T-cell (primary cell): ENCODE results near the gene MRPL14. TPM values are rescaled to one million over a fixed set of nuclear protein-coding genes. Genes with fewer than 3 reads are reported as not detected.

Experiments used
- ATAC-seq, 4 experiments: fragments of 200-7000 bp in 3 of 4; fragments of 150-1000 bp in 1 of 4; cut with Tn5 transposase; replicated peaks in 1 of 4; 1 replicate in 3 of 4; 2 replicates in 1 of 4; pipeline ENCODE4 v1.10.0; 2021; ENCODE audit warnings: moderate library complexity in 3 of 4, mild to moderate bottlenecking in 2 of 4, moderate number of reproducible peaks in 1 of 4
- CTCF ChIA-PET, 2 donors: fragments of 300-600 bp; sonication (Branson Sonifier 250); formaldehyde crosslinking; loops; one replicate each; lab custom pipeline; 2022; ENCODE audit warnings: antibody characterized with exemption in 2 of 2; lab: Charles Lee
- POLR2A ChIA-PET, 2 donors: fragments of 300-600 bp; sonication (Branson Sonifier 250); formaldehyde crosslinking; loops; one replicate each; lab custom pipeline; 2022; ENCODE audit warnings: antibody characterized with exemption in 2 of 2; lab: Charles Lee
- DNase-seq, 35 experiments: peaks; one replicate each; pipeline versions ENCODE4 v3.0.0 to v3.0.0-alpha.2; 2013 to 2023
- H3K27ac ChIP-seq: one replicate; pipeline ENCODE4 v1.5.1; 2013; ENCODE audit warnings: low read length
- H3K27me3 ChIP-seq, 2 experiments: replicated peaks in 1 of 2; 1 replicate in 1 of 2; 2 replicates in 1 of 2; pipeline versions ENCODE4 v1.6.1 to v1.7.0; 2013; ENCODE audit warnings: low read length in 1 of 2, mixed read lengths in 1 of 2; ENCODE audit not compliant: control insufficient read depth in 2 of 2, insufficient read depth in 2 of 2; ENCODE audit errors: extremely low read depth in 1 of 2
- H3K36me3 ChIP-seq, 2 donors: 1 replicate in 1 of 2; 2 replicates in 1 of 2; pipeline versions ENCODE4 v1.6.1 to v1.7.0; 2013; ENCODE audit warnings: low read length in 1 of 2; ENCODE audit not compliant: control insufficient read depth in 2 of 2, insufficient read depth in 1 of 2; ENCODE audit errors: extremely low read depth in 1 of 2
- H3K4me1 ChIP-seq, 2 experiments: 1 replicate in 1 of 2; 2 replicates in 1 of 2; pipeline versions ENCODE4 v1.6.1 to v1.7.0; 2013; ENCODE audit warnings: low read length in 2 of 2, mixed read lengths in 1 of 2; ENCODE audit not compliant: insufficient read depth in 2 of 2, control insufficient read depth in 1 of 2; ENCODE audit errors: extremely low read depth in 1 of 2
- H3K4me3 ChIP-seq, 2 donors: 1 replicate in 1 of 2; 2 replicates in 1 of 2; pipeline versions ENCODE4 v1.5.1 to v1.7.0; 2013; ENCODE audit warnings: mild to moderate bottlenecking in 2 of 2, low read length in 1 of 2, moderate library complexity in 1 of 2; ENCODE audit not compliant: control insufficient read depth in 1 of 2; ENCODE audit errors: extremely low read depth in 1 of 2
- H3K9me3 ChIP-seq: 2 replicates; pipeline ENCODE4 v1.7.0; 2013
- H3K27ac Mint-ChIP-seq, 2 donors: one replicate each; pipeline ENCODE4 v1.8.0; 2020 to 2021; ENCODE audit warnings: mild to moderate bottlenecking in 2 of 2, mixed read lengths in 2 of 2
- H3K27me3 Mint-ChIP-seq, 2 donors: one replicate each; pipeline ENCODE4 v1.8.0; 2021 to 2022; ENCODE audit warnings: mixed read lengths in 2 of 2
- H3K36me3 Mint-ChIP-seq: one replicate; pipeline ENCODE4 v1.8.0; 2021; ENCODE audit warnings: mixed read lengths
- H3K4me1 Mint-ChIP-seq, 3 donors: one replicate each; pipeline ENCODE4 v1.8.0; 2020 to 2022; ENCODE audit warnings: mixed read lengths in 3 of 3, mild to moderate bottlenecking in 1 of 3
- H3K4me3 Mint-ChIP-seq, 3 donors: one replicate each; pipeline ENCODE4 v1.8.0; 2020 to 2022; ENCODE audit warnings: mild to moderate bottlenecking in 3 of 3, mixed read lengths in 3 of 3, moderate library complexity in 3 of 3
- H3K9me3 Mint-ChIP-seq, 3 donors: one replicate each; pipeline ENCODE4 v1.8.0; 2020 to 2022; ENCODE audit warnings: mixed read lengths in 3 of 3
- WGBS: methylation state at CpG from one replicate; pipeline ENCODE4 v1.1.5; 2013; ENCODE audit warnings: missing lambda C conversion rate; ENCODE audit not compliant: insufficient coverage; 5-methylcytosine and 5-hydroxymethylcytosine counted together
- total RNA-seq, 35 experiments: library from RNA in 6 of 35; stranded (reverse) in 6 of 35; fragments of 120-200 nt in 1 of 35; gene quantifications; one replicate each; pipeline versions ENCODE4 v1.2.1 to v1.2.4 and lab custom pipeline; 2013 to 2026

The MRPL14 gene
- total RNA-seq, 5 donors from 2014 or later (not counting 1 experiment from before 2014, with no cell fraction given) = 12.0 to 24.2 (median 22.3) TPM

GRCh38 chr6:44087623-44088022 lies 39.6 kb downstream of the MRPL14 start:
- no peaks in the 10 kb centered on the region for H3K9me3 ChIP-seq
- no peaks in the 10 kb centered on the region for H3K27me3 Mint-ChIP-seq
- no peak overlapping the region for H3K27ac Mint-ChIP-seq
- no peak overlapping the region for H3K4me3 Mint-ChIP-seq
- DNase-seq (no peak), ATAC-seq (no peak)
- H3K4me1 Mint-ChIP-seq = no peaks in the 10 kb centered on the region
- POLR2A ChIA-PET = no interaction called here
- peaks cover 0 to 2% of the 10 kb centered on the region in 2 experiments for H3K27me3 ChIP-seq
- H3K27ac ChIP-seq = no peak overlapping the region
- 94% methylated on average over 2 of the region's 2 CpGs for WGBS
- no peak overlapping the region for H3K4me3 ChIP-seq
- CTCF ChIA-PET = no interaction called here
- no peaks in the 10 kb centered on the region for H3K9me3 Mint-ChIP-seq
- H3K36me3 ChIP-seq = peaks cover 0 to 3% of the 10 kb centered on the region in 2 donors
- no peaks in the 10 kb centered on the region for H3K4me1 ChIP-seq
- no peaks in the 10 kb centered on the region for H3K36me3 Mint-ChIP-seq

GRCh38 chr6:44086931-44087574 lies 40.2 kb downstream of the MRPL14 start:
- WGBS = 89% methylated on average over 7 of the region's 9 CpGs
- Histone ChIP-seq H3K27me3 (peaks cover 0 to 2% of the 10 kb centered on the region in 2 experiments), H3K27ac (no peak overlapping the region), H3K36me3 (peaks cover 0 to 3% of the 10 kb centered on the region in 2 donors), H3K4me3 (no peak overlapping the region), H3K9me3 (no peaks in the 10 kb centered on the region), H3K4me1 (no peaks in the 10 kb centered on the region)
- no peaks in the 10 kb centered on the region for H3K36me3 Mint-ChIP-seq
- ChIA-PET CTCF (no interaction called here), POLR2A (no interaction called here)
- no peaks in the 10 kb centered on the region for H3K9me3 Mint-ChIP-seq
- H3K27me3 Mint-ChIP-seq = no peaks in the 10 kb centered on the region
- no peak overlapping the region for H3K27ac Mint-ChIP-seq
- no peak overlapping the region for H3K4me3 Mint-ChIP-seq
- DNase-seq = no peak
- H3K4me1 Mint-ChIP-seq = no peaks in the 10 kb centered on the region
- ATAC-seq = no peak

GRCh38 chr6:44085219-44085618 lies 42.0 kb downstream of the MRPL14 start:
- Mint-ChIP-seq H3K27me3 (no peaks in the 10 kb centered on the region), H3K4me3 (no peak overlapping the region), H3K9me3 (no peaks in the 10 kb centered on the region), H3K36me3 (no peaks in the 10 kb centered on the region), H3K4me1 (no peaks in the 10 kb centered on the region), H3K27ac (no peak overlapping the region)
- POLR2A ChIA-PET = interaction anchor here in 1 of 2 donors (0.6 to 0.7 kb wide), 2 partner anchors 13 to 490 kb away, joined by 6 read pairs; no protein-coding TSS in a partner anchor
- whole genome bisulfite sequencing = 100% methylated on average over 1 of the region's 2 CpGs
- no peaks in the 10 kb centered on the region for H3K9me3 ChIP-seq
- DNase-seq (no peak), ATAC-seq (no peak)
- no peak overlapping the region for H3K4me3 ChIP-seq
- H3K4me1 ChIP-seq = no peaks in the 10 kb centered on the region
- peaks cover 0 to 4% of the 10 kb centered on the region in 2 experiments for H3K27me3 ChIP-seq
- CTCF ChIA-PET = interaction anchor here (0.7 to 0.8 kb wide), 5 partner anchors 11 to 369 kb away, joined by 3 to 5 read pairs (median 3); no protein-coding TSS in a partner anchor
- H3K27ac ChIP-seq = no peak overlapping the region
- no peaks in the 10 kb centered on the region for H3K36me3 ChIP-seq

GRCh38 chr6:44084231-44085014 lies 42.8 kb downstream of the MRPL14 start:
- POLR2A ChIA-PET = no interaction called here
- 83% methylated on average over 11 of the region's 13 CpGs for WGBS

GRCh38 chr6:44082872-44083321 lies 44.4 kb downstream of the MRPL14 start:
- H3K4me3 ChIP-seq = no peak overlapping the region
- Mint-ChIP-seq H3K9me3 (no peaks in the 10 kb centered on the region), H3K27me3 (peaks cover 3 to 6% of the 10 kb centered on the region in 2 donors), H3K4me1 (peaks cover 0 to 2% (median 0%) of the 10 kb centered on the region in 3 donors), H3K4me3 (no peak overlapping the region), H3K27ac (no peak overlapping the region), H3K36me3 (no peaks in the 10 kb centered on the region)
- peaks cover 0 to 6% of the 10 kb centered on the region in 2 experiments for H3K4me1 ChIP-seq
- POLR2A ChIA-PET = no interaction called here
- DNase-seq (no peak), ATAC-seq (no peak)
- 71% methylated on average over 7 of the region's 8 CpGs for whole genome bisulfite sequencing
- H3K36me3 ChIP-seq = no peaks in the 10 kb centered on the region
- CTCF ChIA-PET = no interaction called here
- no peak overlapping the region for H3K27ac ChIP-seq
- no peaks in the 10 kb centered on the region for H3K9me3 ChIP-seq
- peaks cover 0 to 15% of the 10 kb centered on the region in 2 experiments for H3K27me3 ChIP-seq

More at GRCh38 chr6:44084231-44085014, 42.8 kb downstream of the MRPL14 start:
- Mint-ChIP-seq H3K27ac (no peak overlapping the region), H3K27me3 (no peaks in the 10 kb centered on the region), H3K4me3 (no peak overlapping the region), H3K36me3 (no peaks in the 10 kb centered on the region), H3K9me3 (no peaks in the 10 kb centered on the region), H3K4me1 (no peaks in the 10 kb centered on the region)
- Histone ChIP-seq H3K27ac (no peak overlapping the region), H3K27me3 (peaks cover 0 to 4% of the 10 kb centered on the region in 2 experiments), H3K4me3 (no peak overlapping the region), H3K9me3 (no peaks in the 10 kb centered on the region), H3K36me3 (no peaks in the 10 kb centered on the region), H3K4me1 (peaks cover 0 to under 1% of the 10 kb centered on the region in 2 experiments)
- DNase-seq = no peak
- ATAC-seq = no peak
- CTCF ChIA-PET = interaction anchor here (0.7 kb wide), 2 partner anchors 13 to 369 kb away, joined by 3 read pairs; no protein-coding TSS in a partner anchor

- Mint-ChIP-seq H3K4me3 (no peak overlapping the region), H3K4me1 (peaks cover 0 to 2% (median 0%) of the 10 kb centered on the region in 3 donors), H3K27ac (no peak overlapping the region), H3K9me3 (no peaks in the 10 kb centered on the region), H3K27me3 (peaks cover 3 to 8% of the 10 kb centered on the region in 2 donors), H3K36me3 (no peaks in the 10 kb centered on the region)
- peaks cover 0 to 23% of the 10 kb centered on the region in 2 experiments for H3K27me3 ChIP-seq
- 75% methylated on average over 4 of the region's 6 CpGs for WGBS
- ATAC-seq = no peak
- H3K9me3 ChIP-seq = no peaks in the 10 kb centered on the region
- peaks cover 0 to 6% of the 10 kb centered on the region in 2 experiments for H3K4me1 ChIP-seq
- H3K27ac ChIP-seq = no peak overlapping the region
- ChIA-PET POLR2A (no interaction called here), CTCF (interaction anchor here in 1 of 2 donors (0.5 kb wide), 1 partner anchor 64 kb away, joined by 3 read pairs; no protein-coding TSS in a partner anchor)
- H3K4me3 ChIP-seq = no peak overlapping the region
- DNase-seq = no peak
- H3K36me3 ChIP-seq = no peaks in the 10 kb centered on the region
Measured at GRCh38 chr6:44081753-44082152, 45.5 kb downstream of the MRPL14 start.
